ENCODE results near the gene ANKMY1. TPM values are rescaled to one million over a fixed set of nuclear protein-coding genes. Genes with fewer than 3 reads are reported as not detected.

Gene ANKMY1
- total and polyA plus RNA-seq, 4 donors, result 9.3 to 34.8 (median 14.8) TPM

DNA sequence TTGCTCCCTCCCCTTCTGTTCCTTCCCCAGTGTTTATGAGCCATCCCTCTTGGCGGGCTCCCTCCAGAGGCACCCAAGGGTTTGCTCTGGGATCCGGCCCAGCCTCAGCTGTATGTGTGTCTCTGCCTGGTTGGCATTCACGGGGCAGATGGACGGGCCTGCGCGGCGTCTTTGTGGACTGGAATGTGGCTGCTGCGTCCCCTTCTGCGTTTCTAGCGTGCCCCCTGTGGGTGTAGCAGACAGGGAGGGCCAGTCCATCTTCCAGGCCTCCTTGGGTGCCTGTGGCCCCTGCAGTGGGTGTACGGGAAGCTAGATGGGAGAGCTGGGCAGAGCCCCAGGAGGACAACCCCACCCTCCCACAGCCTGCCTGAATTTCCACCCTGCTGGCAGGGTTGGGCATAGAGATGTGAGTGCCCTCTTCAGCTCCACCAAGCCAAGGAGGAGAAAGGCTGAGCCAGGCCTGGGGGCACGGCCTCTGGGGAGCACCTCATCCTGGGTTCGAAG, 106.6 kb downstream of the ANKMY1 start:
- H3K27me3 ChIP-seq (ENCODE audit: control insufficient read depth in 3 of 3, insufficient read depth in 3 of 3, low read length in 2 of 3), result peaks cover 0 to 16% (median 2%) of the 10 kb centered on the region in 3 donors
- DNase-seq (no peak), ATAC-seq (ENCODE audit: insufficient read depth, low FRiP score) (no peak)
- WGBS, 2 donors, result 83 to 86% methylated on average over 13 of the region's 13 CpGs
- H3K4me3 ChIP-seq, result no peak overlapping the region
- no peak for TF ChIP-seq CTCF (IDR thresholded peaks at IDR 0.05; ENCODE audit: control extremely low read depth, extremely low read depth)
- peaks cover 0 to 17% (median 8%) of the 10 kb centered on the region in 5 donors for H3K4me1 ChIP-seq (ENCODE audit: control insufficient read depth in 5 of 5, insufficient read depth in 5 of 5, low read length in 5 of 5)
- no peaks in the 10 kb centered on the region for H3K36me3 ChIP-seq (ENCODE audit: control insufficient read depth in 4 of 4, insufficient read depth in 4 of 4, low read length in 4 of 4)
- H3K9ac ChIP-seq (ENCODE audit: insufficient read depth in 1 of 2, low read length in 2 of 2), result no peak overlapping the region
- H3K9me3 ChIP-seq (ENCODE audit: control insufficient read depth in 4 of 4, insufficient read depth in 3 of 4, low read length in 3 of 4), result peaks cover 0 to 5% (median 0%) of the 10 kb centered on the region in 4 donors
- H3K27ac ChIP-seq (ENCODE audit: low read depth in 1 of 2, low read length in 1 of 2), result no peak overlapping the region

DNA sequence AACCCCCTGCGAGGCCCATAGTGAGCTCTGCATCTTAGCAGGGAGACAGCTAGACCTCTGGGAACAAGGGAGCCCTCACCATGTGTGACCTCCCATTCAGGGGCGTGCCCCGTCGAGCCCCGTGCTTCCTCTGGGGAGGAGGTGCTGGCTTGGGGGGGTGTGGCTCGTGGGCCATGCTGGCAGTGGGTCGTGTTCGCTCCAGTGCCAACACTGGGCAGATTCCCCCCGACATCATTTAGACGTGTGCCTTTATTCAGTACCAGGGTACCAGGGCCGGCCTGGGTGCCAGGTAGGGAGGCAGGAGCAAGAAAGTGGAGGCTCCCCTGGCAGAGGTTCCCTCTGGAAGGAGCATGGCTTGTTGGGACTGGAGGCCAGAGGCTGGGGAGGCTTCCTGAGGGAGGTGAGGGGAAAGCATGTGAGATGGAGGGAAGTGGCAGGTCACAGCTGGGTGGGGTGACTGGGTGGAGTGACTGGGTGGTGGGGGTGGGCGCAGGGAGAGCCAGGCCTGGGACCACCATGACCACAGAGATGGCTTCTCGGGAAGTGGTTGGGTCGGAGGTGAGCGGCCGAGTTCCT, 107.2 kb downstream of the ANKMY1 start:
- no peak overlapping the region for H3K27ac ChIP-seq (ENCODE audit: low read depth in 1 of 2, low read length in 1 of 2)
- H3K36me3 ChIP-seq (ENCODE audit: control insufficient read depth in 4 of 4, insufficient read depth in 4 of 4, low read length in 4 of 4), result no peaks in the 10 kb centered on the region
- peaks cover 0 to 14% (median 8%) of the 10 kb centered on the region in 5 donors for H3K4me1 ChIP-seq (ENCODE audit: control insufficient read depth in 5 of 5, insufficient read depth in 5 of 5, low read length in 5 of 5)
- DNase-seq (no peak), ATAC-seq (ENCODE audit: insufficient read depth, low FRiP score) (no peak)
- WGBS, 2 donors, result 75 to 78% methylated on average over 12 to 16 of the region's 16 CpGs
- H3K27me3 ChIP-seq (ENCODE audit: control insufficient read depth in 3 of 3, insufficient read depth in 3 of 3, low read length in 2 of 3), result peaks cover 0 to 16% (median 2%) of the 10 kb centered on the region in 3 donors
- peaks cover 0 to 5% (median 0%) of the 10 kb centered on the region in 4 donors for H3K9me3 ChIP-seq (ENCODE audit: control insufficient read depth in 4 of 4, insufficient read depth in 3 of 4, low read length in 3 of 4)
- TF ChIP-seq CTCF (IDR thresholded peaks at IDR 0.05; ENCODE audit: control extremely low read depth, extremely low read depth), result no peak
- no peak overlapping the region for H3K4me3 ChIP-seq
- no peak overlapping the region for H3K9ac ChIP-seq (ENCODE audit: insufficient read depth in 1 of 2, low read length in 2 of 2)

DNA sequence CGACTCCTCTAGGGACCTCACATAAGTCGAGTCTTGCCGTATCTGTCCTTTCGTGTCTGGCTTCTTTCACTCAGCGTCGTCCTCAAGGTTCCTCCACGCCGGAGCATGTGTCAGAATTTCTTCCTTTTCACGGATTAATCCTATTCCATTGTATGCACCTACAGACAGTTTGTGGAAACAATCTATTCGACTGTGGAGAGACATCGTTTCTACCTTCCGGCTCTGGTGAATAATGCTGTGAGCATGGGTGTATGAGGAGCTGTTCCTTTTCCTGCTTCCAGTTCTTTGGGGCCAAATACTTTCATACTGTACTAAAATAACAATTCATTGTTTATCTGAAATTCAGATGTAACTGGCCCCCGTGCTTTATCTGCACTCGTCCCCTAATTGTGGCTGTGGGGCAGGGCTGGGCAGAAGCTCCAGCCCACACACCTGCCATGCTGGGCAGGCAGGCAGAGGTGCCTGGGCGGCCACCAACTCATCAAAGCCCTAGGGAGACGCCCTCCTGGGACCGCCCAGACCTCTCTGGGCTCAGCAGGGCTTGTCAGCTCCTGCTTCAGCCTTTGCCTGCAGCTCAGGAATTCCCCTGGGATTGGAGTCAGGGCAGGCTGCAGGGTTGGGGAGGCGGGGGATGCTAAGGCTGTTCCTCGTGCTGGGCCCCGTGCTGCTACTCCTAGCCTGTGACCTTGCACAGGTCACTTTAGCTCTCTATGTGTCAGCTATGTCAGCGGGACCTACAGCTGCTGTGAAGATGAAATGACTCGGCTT, 107.8 kb downstream of the ANKMY1 start:
- 72 to 73% methylated on average over 22 of the region's 22 CpGs for WGBS, 2 donors

More for the DNA sequence above, 107.8 kb downstream of the ANKMY1 start:
- DNase-seq (no peak), ATAC-seq (ENCODE audit: insufficient read depth, low FRiP score) (no peak)
- Histone ChIP-seq H3K9me3 (ENCODE audit: control insufficient read depth in 4 of 4, insufficient read depth in 3 of 4, low read length in 3 of 4) (peaks cover 0 to 5% (median 0%) of the 10 kb centered on the region in 4 donors), H3K4me3 (no peak overlapping the region), H3K27me3 (ENCODE audit: control insufficient read depth in 3 of 3, insufficient read depth in 3 of 3, low read length in 2 of 3) (peaks cover 0 to 10% (median 2%) of the 10 kb centered on the region in 3 donors), H3K27ac (ENCODE audit: low read depth in 1 of 2, low read length in 1 of 2) (no peak overlapping the region), H3K4me1 (ENCODE audit: control insufficient read depth in 5 of 5, insufficient read depth in 5 of 5, low read length in 5 of 5) (peaks cover 0 to 10% (median 6%) of the 10 kb centered on the region in 5 donors), H3K9ac (ENCODE audit: insufficient read depth in 1 of 2, low read length in 2 of 2) (no peak overlapping the region), H3K36me3 (ENCODE audit: control insufficient read depth in 4 of 4, insufficient read depth in 4 of 4, low read length in 4 of 4) (no peaks in the 10 kb centered on the region)
- TF ChIP-seq CTCF (IDR thresholded peaks at IDR 0.05; ENCODE audit: control extremely low read depth, extremely low read depth), result no peak
